ENCODE measurements around the gene CLEC4M.

DNA sequence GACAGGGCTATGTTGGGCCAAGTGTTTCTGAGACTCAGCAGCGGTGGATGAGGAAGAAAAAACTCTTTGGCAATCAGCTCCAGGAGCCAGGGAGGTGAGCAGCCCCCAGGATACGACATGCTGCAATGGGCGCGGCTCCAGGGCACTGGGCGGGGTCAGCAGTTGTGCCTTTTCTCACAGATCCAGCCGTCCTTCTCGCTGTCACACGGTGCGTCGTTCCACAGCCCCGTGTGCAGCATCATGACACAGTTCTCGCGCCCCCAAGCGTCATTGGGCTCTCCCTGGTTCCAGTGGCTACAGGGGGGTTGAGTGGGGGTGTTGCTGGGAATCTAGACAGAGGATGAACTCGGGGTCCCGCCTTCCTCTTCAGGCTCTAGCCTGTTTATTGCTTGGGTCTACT is 33.8 kb upstream of the CLEC4M start:
- TF ChIP-seq POLR2A (IDR thresholded peaks at IDR 0.05; ENCODE audit: low read length) (no peak), GATA1 (IDR thresholded peaks at IDR 0.05; ENCODE audit: low read depth, low read length) (no peak)

Measured in erythroblast (primary cell).